Stimulated activated CD4-positive, alpha-beta T cell treated with anti-CD3 and anti-CD28 coated beads, Interleukin-12 subunit alpha, Interleukin-12 subunit beta, amount 100 ng/mL, for 48 hours (primary cell): ENCODE measurements around the gene TRABD2B.

ENCODE experiments used
- DNase-seq, 3 donors: peaks; one replicate each; pipeline ENCODE4 v3.0.0-alpha.2; 2020; ENCODE audit warnings: low read depth in 2 of 3, low spot score in 1 of 3

The TRABD2B gene

GRCh38 chr1:47779613-47780012 is 217.6 kb downstream of the TRABD2B start:
- no peak for DNase-seq

DNA sequence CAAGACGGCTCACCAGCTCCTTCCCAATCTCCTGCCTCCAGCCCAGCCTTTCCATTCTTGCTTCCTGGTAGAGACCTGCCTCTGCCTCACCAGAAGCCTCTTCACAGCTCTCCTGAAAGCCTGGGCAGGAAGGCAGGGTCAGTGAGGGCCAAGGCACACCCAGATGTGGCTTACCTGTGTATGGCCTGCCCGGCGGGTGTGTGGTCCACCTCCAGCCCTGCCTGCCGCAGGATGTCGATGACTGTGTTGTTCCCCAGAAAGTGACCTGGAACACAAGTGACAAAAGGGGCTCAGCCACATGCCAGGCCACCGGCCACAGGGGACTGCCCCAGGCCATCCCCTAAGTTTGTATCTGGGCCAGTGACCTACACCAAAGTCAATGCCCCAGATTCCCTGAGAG is 218.9 kb downstream of the TRABD2B start:
- DNase-seq, result no peak

- no peak for DNase-seq
Observed at GRCh38 chr1:47777322-47777721, 219.9 kb downstream of the TRABD2B start.

- DNase-seq, result no peak
Observed at GRCh38 chr1:47776667-47777131, 220.5 kb downstream of the TRABD2B start.

- no peak for DNase-seq
Observed at GRCh38 chr1:47774986-47775834, 222.0 kb downstream of the TRABD2B start.

DNA sequence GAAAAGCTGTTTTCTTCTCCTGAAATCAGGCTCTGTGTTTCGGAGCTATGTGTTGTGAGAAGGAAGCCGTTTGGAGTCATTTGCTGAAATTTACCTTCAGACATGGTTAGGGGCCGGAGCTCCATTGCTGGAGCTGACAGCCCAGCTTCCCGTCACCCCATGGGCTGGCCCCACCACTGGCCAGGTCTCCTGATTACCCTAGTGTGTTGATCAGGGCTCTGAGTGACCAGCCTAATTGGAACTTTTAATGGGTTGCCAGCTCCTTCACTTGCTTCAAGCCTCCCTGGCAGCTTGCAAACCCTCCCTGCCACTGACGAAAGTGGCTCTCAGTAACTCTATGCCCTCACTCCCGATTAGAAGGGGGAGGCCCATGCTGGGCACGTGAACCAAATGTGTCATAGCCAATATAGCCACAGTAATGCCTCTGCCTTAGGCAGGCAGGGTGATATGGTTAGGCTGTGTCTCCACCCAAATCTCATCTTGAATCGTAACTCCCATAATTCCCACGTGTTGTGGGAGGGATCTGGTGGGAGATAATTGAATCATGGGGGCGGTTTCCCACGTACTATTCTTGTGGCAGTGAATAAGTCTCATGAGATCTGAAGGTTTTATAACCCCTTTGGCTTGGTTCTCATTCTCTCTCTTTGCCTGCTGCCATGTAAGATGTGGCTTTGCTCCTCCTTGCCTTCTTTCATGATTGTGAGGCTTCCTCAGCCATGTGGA is 224.1 kb downstream of the TRABD2B start:
- no peak for DNase-seq

GRCh38 chr1:47772281-47772680 is 224.9 kb downstream of the TRABD2B start:
- DNase-seq, result no peak

- no peak for DNase-seq
Observed at GRCh38 chr1:47771751-47772150, 225.4 kb downstream of the TRABD2B start.

DNA sequence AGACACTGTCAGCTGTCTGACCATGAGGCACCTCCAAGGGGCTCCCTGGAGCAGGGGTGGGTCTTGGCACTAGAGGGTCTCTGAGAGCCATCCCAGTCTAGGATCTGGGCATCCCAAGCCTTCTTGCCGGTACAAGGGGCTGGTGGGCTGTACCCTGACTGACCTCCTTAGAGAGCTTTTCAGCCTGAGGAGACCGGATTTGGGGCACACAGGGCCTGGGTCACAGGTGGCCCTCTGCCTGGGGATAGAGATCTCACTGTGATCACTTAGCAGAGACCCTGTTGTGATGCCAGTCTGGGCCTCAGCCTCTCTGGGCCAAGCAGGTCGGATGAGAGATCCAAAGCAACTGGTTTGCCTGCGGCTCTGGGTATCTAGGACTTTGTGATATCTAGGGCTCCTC is 227.2 kb downstream of the TRABD2B start:
- no peak for DNase-seq

DNA sequence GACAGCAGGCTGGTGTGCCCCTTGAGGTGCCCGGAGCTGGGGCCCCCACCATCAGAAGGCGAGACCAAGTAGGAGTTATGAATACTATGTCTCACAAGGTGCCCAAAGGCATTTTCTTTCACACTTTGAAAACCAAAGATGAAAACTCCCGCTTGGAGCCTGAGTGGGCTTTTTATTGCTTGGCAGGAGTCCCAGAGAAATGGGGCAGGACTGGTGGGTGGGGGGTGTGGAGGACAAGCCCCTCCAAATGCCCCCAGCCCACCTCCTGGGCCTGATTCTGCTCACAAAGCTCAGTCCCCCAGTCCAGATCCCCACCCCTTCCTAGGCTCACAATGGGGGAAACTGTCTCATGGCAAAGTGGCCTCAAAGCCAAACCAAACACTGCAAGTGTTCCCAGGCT is 227.9 kb downstream of the TRABD2B start:
- DNase-seq, result no peak

GRCh38 chr1:47767741-47768100 is 229.5 kb downstream of the TRABD2B start:
- DNase-seq, result no peak

DNA sequence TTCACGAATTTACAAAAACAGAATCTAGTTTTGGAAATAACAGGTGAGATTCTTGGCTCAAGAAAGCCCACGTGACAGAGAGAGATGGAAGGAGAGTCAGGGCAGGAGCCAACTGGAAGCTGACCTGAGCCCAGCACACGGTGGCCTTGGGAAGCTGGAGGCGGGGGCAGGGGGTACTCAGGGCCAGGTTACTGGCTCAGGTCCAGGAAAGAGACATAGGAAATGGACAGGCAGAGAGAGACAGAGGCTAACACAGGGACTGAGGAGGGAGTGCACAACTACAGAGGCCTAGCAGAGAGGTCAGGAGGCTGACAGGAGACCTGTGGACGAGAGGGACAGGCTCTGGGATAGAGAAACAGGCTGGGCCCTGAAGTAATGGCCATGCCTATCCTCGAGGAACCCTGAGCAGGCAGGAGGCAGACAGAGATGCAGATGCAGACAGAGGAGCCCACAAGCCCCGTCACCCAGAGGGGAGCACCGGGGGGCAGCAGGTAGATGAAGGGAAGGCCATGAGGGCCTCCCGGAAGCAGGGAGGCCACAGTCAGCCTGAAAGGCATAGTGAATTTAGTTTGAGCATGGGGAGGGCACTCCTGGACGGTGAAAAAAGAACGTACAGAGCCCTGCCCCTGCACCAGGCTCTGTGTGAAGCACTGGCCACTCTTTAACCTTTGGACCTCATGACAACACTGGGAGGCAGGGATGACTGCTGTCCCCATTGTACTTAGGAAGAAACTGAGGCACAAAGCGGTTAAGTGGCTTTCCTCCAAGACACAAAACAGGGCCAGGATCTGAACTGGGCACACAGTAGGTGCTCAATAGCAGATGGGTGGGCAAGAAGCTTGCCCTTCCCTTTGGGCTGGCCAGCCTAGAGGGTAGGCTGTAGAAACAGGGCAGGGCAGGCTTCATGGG is 230.1 kb downstream of the TRABD2B start:
- DNase-seq, result no peak

- no peak for DNase-seq
Observed at GRCh38 chr1:47765742-47766485, 231.3 kb downstream of the TRABD2B start.

- no peak for DNase-seq
Observed at GRCh38 chr1:47765236-47765635, 231.9 kb downstream of the TRABD2B start.

GRCh38 chr1:47764461-47765046 is 232.6 kb downstream of the TRABD2B start:
- DNase-seq, result no peak

GRCh38 chr1:47763591-47764171 is 233.5 kb downstream of the TRABD2B start:
- DNase-seq, result no peak

DNA sequence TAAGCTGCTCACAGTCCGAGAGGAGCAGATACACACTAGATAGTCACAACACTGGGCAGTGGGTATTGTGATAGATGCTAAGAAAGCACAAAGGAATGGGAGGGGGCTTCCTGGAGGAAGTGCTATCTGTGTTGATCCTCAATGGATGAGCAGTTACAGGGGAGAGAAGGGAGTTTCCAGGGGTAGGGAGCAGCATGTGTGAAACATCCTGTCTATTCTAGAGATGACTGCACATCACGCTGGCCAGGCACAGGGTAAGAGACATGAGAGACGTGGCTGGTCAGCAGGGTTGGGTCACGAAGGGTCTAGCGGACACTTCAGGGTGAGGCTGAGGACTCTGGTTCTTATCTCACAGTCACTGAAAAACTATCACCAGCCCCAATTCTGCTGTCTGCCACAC is 235.2 kb downstream of the TRABD2B start:
- DNase-seq, result no peak

DNA sequence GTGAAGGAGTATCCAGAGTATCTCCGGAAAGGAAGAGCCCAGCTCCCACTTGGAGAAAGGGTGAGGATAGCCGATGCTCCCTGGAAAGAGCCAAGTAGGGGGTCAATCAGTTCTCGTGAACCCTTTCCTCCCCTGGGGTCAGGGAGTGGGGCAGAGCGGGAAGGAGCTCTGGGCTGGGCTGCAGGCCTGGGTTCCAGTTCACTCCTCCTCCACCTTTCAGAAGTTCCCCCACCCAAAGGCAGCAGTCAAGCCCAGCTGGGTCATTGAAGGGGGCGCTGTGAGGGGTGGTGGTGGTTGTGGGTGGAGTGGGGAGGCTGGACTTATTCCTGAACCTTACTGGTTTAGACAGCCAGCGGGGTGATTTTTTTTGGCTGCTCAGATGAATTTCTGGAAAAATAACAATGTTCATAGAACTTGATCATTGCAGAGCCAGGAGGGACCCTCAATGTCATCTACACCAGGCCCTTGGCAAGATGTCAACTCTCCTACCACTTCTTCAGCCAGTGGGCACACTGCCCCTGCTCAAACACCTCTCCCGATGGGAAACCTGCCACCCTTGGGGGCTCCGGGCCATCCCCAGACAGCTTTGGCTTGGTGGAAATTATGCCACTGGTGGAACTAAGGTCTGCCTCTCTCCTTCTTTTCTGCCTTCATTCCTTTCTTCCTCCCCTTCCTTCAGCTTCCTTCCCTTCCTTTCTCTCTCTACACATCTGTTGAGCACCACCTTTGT is 235.8 kb downstream of the TRABD2B start:
- no peak for DNase-seq

GRCh38 chr1:47759936-47760629 is 237.1 kb downstream of the TRABD2B start:
- no peak for DNase-seq
